Peyer's patch (tissue), 4 donors: ENCODE data around the gene TMEM179B. TPM values are rescaled to one million over a fixed set of nuclear protein-coding genes. Genes with fewer than 3 reads are reported as not detected.
A peak's percentile ranks its signal among the peaks of the same experiment; 100 is the strongest.

Experiments used
- DNase-seq, 3 donors: peaks; one replicate each; pipeline ENCODE4 v3.0.0-alpha.2; 2017 to 2019
- H3K27ac ChIP-seq, 4 donors: fragments of 200-600 bp; sonication (generic); one replicate each; pipeline ENCODE4 v1.5.1; 2016 to 2019
- H3K27me3 ChIP-seq, 2 donors: fragments of 200-600 bp; sonication (generic); one replicate each; pipeline ENCODE4 v1.5.1; 2019
- H3K36me3 ChIP-seq, 3 donors: fragments of 200-600 bp; sonication (generic); one replicate each; pipeline ENCODE4 v1.5.1; 2016 to 2019
- H3K4me1 ChIP-seq, 4 donors: fragments of 200-600 bp; sonication (generic); one replicate each; pipeline ENCODE4 v1.5.1; 2016 to 2019
- H3K4me3 ChIP-seq, 4 donors: fragments of 200-600 bp; sonication (generic); 1 replicate in 3 of 4; 2 replicates in 1 of 4; pipeline ENCODE4 v1.5.1; 2016 to 2019; ENCODE audit warnings: mild to moderate bottlenecking in 1 of 4
- H3K9me3 ChIP-seq, 4 donors: fragments of 200-600 bp; sonication (generic); one replicate each; pipeline ENCODE4 v1.5.1; 2016 to 2019; ENCODE audit warnings: mild to moderate bottlenecking in 1 of 4
- POLR2A ChIP-seq, 2 donors: fragments of 450-650 bp; IDR thresholded peaks; one replicate each; pipeline ENCODE4 v1.5.1; 2017; ENCODE audit warnings: antibody characterized with exemption in 2 of 2, mild to moderate bottlenecking in 2 of 2, moderate library complexity in 2 of 2
- total RNA-seq, 4 donors: library from RNA; depleted of rRNA; stranded (reverse); fragments of >200 nt; gene quantifications; one replicate each; pipeline ENCODE4 v1.1.0, GENCODE V29; 2016
- TF ChIP-seq, protein P1 (sequence below), 6 experiments: fragments of 450-650 bp in 4 of 6; fragments of 200-600 bp in 2 of 6; sonication (generic) in 1 of 6; IDR thresholded peaks; one replicate each; pipeline ENCODE4 v1.5.1; 2017 to 2019; ENCODE audit warnings: antibody characterized with exemption in 6 of 6, mild to moderate bottlenecking in 3 of 6, moderate library complexity in 1 of 6

TMEM179B gene
- total RNA-seq, 4 donors from 2014 or later: 28.9 to 112 (median 83.6) TPM

DNA sequence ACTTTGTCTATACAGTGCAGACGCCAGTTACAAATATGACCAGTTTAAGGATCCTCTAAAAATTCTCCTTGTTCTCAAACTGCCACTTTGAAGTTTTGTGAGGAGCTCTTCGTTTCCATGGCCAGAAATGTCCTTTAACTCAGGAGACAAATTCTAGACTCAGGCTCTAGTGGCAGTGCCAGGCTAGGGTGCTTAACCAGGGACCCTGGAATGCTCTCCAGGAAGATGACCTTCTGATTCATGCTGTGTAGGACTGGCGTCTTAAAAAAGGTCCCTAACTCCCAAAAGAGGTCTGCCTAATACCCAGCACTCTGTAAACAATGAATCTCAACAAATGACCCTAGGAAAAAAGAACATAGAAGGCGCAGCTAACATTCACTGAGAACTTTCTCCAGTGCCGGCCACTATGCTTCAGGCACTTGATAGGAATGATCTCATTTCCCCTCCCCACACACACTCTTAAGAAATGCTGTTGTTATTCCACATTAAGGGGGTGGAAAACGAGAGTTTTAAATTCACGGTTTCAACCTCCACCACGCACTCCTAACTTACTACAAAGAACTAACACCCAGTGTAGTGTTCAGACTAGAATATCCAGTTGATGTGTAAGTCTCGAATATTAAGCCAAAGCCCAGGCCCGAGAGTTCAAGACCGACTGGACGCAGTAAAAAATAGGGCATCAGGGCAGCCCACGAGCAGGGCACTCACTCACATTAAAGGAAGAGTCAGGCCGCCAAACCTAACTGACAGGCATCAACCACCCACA is 17.3 kb downstream of the TMEM179B start:
- Histone ChIP-seq H3K9me3 (no peaks in the 10 kb centered on the region), H3K4me3 (peak overlapping the region; percentile 90 to 99 (median 94)), H3K4me1 (peaks cover 0 to 10% (median 6%) of the 10 kb centered on the region in 4 donors), H3K36me3 (peaks cover 0 to 43% (median 0%) of the 10 kb centered on the region in 3 donors), H3K27ac (peak overlapping the region; percentile 93 to 97 (median 94)), H3K27me3 (no peaks in the 10 kb centered on the region)
- peak in 1 of 3 donors; percentile 27 for DNase-seq
- TF ChIP-seq, protein P1, sequence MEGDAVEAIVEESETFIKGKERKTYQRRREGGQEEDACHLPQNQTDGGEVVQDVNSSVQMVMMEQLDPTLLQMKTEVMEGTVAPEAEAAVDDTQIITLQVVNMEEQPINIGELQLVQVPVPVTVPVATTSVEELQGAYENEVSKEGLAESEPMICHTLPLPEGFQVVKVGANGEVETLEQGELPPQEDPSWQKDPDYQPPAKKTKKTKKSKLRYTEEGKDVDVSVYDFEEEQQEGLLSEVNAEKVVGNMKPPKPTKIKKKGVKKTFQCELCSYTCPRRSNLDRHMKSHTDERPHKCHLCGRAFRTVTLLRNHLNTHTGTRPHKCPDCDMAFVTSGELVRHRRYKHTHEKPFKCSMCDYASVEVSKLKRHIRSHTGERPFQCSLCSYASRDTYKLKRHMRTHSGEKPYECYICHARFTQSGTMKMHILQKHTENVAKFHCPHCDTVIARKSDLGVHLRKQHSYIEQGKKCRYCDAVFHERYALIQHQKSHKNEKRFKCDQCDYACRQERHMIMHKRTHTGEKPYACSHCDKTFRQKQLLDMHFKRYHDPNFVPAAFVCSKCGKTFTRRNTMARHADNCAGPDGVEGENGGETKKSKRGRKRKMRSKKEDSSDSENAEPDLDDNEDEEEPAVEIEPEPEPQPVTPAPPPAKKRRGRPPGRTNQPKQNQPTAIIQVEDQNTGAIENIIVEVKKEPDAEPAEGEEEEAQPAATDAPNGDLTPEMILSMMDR (IDR thresholded peaks at IDR 0.05): no peak
- TF ChIP-seq POLR2A (IDR thresholded peaks at IDR 0.05): no peak

DNA sequence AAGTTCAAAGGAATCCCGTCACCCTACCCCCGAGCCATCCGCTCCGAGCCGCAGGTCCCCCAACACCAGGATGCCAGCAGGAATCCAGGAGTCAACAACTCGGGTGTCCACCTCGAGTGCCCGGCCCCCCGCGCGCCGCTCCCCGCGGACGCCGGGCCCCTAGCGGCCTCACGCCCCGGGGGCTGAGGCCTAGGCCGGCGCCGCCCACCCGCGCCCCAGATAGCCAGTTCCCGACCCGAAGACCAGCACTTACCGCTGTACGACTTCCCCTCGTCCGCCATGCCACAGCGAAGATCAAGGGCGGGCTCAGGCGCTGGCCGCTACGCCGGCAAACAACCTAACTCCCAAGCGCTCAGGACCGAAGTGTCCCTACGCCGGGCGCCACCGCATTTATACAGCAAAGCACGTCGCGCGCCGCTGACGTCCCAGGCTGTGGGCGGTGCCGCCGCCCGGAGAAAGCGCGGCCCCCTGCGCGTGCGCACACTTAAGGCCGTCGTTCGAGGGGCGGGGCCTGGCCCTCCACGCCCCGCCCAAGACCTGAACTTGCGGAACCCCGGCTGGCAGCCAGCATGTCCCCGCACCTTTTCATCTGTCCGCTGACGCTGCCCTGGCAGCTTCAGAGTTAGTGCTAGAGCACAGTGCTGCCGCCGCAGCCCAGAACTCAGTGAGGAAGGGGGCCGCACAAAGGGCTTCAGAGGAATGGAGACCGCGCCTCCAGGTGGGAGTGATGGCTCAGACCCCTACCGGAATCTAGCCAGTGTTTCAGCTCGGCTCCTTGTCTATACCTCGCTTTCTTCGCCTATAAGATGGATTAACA is 18.1 kb downstream of the TMEM179B start, which contains the start of gene NXF1:
Gene NXF1 (minus strand): TSS at position 365 of the 817 bp plus-strand sequence. CDS start 84 bp downstream, at position 281.
- peak; percentile 95 to 98 (median 98) for DNase-seq
- peak within 1 kb of the TSS; percentile 90 to 99 (median 94) for H3K4me3 ChIP-seq
- no peaks in the 10 kb centered on the region for H3K9me3 ChIP-seq
- H3K27ac ChIP-seq: peak within 1 kb of the TSS; percentile 93 to 97 (median 94)
- peaks cover 0 to 10% (median 6%) of the 10 kb centered on the region in 4 donors for H3K4me1 ChIP-seq
- peaks cover 0 to 35% (median 0%) of the 10 kb centered on the region in 3 donors for H3K36me3 ChIP-seq
- TF ChIP-seq, protein P1 (IDR thresholded peaks at IDR 0.05): peak in 5 of 6 experiments; percentile 6 to 42 (median 24)
- TF ChIP-seq POLR2A (IDR thresholded peaks at IDR 0.05): peak; percentile 99 to 100
- H3K27me3 ChIP-seq: no peaks in the 10 kb centered on the region

DNA sequence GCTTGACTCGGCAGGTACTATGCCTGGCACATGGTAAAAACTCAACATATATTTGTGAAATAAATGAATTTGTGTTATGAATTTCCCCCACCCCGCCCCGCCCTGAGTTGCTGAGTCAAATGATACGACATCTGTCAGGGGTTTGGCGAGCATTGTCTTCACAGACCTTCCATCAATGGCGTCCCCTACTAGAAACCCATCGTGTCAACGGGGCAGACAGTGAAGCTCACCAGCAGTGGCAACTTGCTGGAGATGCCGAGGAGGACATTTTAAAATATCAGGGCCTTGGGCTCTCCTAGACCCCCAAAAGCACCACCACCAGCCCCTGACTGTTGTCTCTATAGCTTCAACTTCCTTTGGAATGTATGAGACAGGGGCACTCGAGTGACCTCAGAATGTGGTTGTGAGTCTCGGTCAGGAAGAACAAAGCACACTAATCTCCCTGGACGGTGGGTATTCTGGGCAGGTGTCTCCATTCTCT is 18.8 kb downstream of the TMEM179B start:
- H3K9me3 ChIP-seq: no peaks in the 10 kb centered on the region
- H3K27me3 ChIP-seq: no peaks in the 10 kb centered on the region
- peaks cover 0 to 10% (median 6%) of the 10 kb centered on the region in 4 donors for H3K4me1 ChIP-seq
- TF ChIP-seq, protein P1 (IDR thresholded peaks at IDR 0.05): no peak
- TF ChIP-seq POLR2A (IDR thresholded peaks at IDR 0.05): no peak
- H3K27ac ChIP-seq: peak overlapping the region; percentile 93 to 97 (median 94)
- H3K36me3 ChIP-seq: peaks cover 0 to 28% (median 0%) of the 10 kb centered on the region in 3 donors
- peak overlapping the region; percentile 90 to 99 (median 94) for H3K4me3 ChIP-seq
- DNase-seq: no peak

DNA sequence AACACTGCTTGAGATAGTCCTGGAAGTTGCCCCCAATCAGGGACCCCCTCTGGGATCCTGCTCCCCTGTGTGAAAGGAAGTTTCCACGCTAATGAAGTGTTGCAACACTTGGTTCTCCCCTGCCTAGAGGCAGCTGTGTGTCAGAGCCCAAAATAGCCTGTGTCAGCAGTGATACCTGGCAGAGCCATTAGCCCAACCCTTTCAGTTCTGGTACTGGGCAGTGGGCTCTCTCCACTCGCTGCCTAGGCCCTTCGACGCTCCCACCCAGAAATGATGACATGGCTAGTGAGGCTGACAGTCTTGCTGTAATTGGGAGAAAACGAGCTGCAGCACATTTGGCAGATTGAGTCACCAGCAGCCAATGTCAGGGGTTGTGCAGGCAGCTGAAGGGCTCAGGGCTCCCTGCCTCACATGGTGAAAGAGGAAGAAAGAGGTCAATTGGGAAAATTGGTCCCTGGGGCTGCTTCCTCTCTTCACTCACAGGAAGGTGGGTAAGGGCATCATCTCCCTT is 19.5 kb downstream of the TMEM179B start:
- H3K4me1 ChIP-seq: peaks cover 0 to 10% (median 6%) of the 10 kb centered on the region in 4 donors
- peaks cover 0 to 21% (median 0%) of the 10 kb centered on the region in 3 donors for H3K36me3 ChIP-seq
- H3K9me3 ChIP-seq: no peaks in the 10 kb centered on the region
- no peak for DNase-seq
- H3K27me3 ChIP-seq: no peaks in the 10 kb centered on the region
- peak overlapping the region in 2 of 4 donors; percentile 94 to 97 for H3K27ac ChIP-seq
- H3K4me3 ChIP-seq: no peak overlapping the region
- TF ChIP-seq POLR2A (IDR thresholded peaks at IDR 0.05): no peak
- TF ChIP-seq, protein P1 (IDR thresholded peaks at IDR 0.05): no peak

DNA sequence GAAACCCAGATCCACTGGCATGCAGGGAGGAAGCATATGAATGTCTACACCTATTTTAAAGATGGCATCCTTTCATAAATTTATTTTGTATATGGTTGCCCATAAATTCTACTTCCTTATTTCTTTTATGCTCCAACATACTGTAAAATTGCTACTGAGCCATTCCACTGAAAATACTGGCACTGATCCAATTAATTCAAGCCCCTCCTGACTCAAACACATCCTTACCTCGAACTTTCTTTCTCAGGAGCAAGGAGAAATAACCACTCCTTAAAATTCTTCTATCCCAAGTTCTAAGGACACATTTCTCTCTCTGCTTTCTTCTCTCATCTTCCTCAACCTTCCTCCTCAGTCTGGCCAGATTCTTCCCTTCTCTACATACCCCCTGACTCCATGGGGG is 23.5 kb downstream of the TMEM179B start:
- TF ChIP-seq POLR2A (IDR thresholded peaks at IDR 0.05): no peak
- TF ChIP-seq, protein P1 (IDR thresholded peaks at IDR 0.05): no peak
- Histone ChIP-seq H3K36me3 (peaks cover 0 to 8% (median 0%) of the 10 kb centered on the region in 3 donors), H3K9me3 (no peaks in the 10 kb centered on the region), H3K4me1 (no peaks in the 10 kb centered on the region), H3K4me3 (no peak overlapping the region), H3K27me3 (no peaks in the 10 kb centered on the region), H3K27ac (no peak overlapping the region)
- no peak for DNase-seq
